HEK293 (cell line): ENCODE results near the gene ABCA3.

Source experiments
- KLF10 ChIP-seq: fragments of 450-650 bp; IDR thresholded peaks from 2 replicates; pipeline ENCODE4 v1.5.1; 2018; ENCODE audit warnings: missing biosample characterization, mild to moderate bottlenecking, missing genetic modification characterization
- RBAK ChIP-seq: fragments of 450-650 bp; formaldehyde crosslinking; IDR thresholded peaks from 2 replicates; pipeline ENCODE4 v1.5.1; 2016; ENCODE audit warnings: missing biosample characterization, missing genetic modification characterization
- YY1 ChIP-seq: fragments of 450-650 bp; formaldehyde crosslinking; IDR thresholded peaks from 2 replicates; pipeline ENCODE4 v1.5.1; 2018; ENCODE audit warnings: missing biosample characterization, missing genetic modification characterization
- ZFP3 ChIP-seq: fragments of 450-650 bp; formaldehyde crosslinking; IDR thresholded peaks from 2 replicates; pipeline ENCODE4 v1.5.1; 2016; ENCODE audit warnings: low read depth, missing biosample characterization, missing genetic modification characterization
- ZNF121 ChIP-seq: fragments of 450-650 bp; formaldehyde crosslinking; IDR thresholded peaks from 2 replicates; pipeline ENCODE4 v1.5.1; 2016; ENCODE audit warnings: missing biosample characterization, missing genetic modification characterization
- ZNF350 ChIP-seq: fragments of 450-650 bp; formaldehyde crosslinking; IDR thresholded peaks from 2 replicates; pipeline ENCODE4 v1.5.0; 2017; ENCODE audit warnings: missing biosample characterization, mild to moderate bottlenecking, missing genetic modification characterization
- ZNF521 ChIP-seq: fragments of 450-650 bp; formaldehyde crosslinking; IDR thresholded peaks from 2 replicates; pipeline ENCODE4 v1.5.1; 2017; ENCODE audit warnings: missing biosample characterization, mild to moderate bottlenecking, missing genetic modification characterization
- ZNF747 ChIP-seq: fragments of 450-650 bp; formaldehyde crosslinking; IDR thresholded peaks from 2 replicates; pipeline ENCODE4 v1.5.1; 2016; ENCODE audit warnings: missing biosample characterization, missing genetic modification characterization
- TF ChIP-seq, protein P1 (sequence below): fragments of 450-650 bp; formaldehyde crosslinking; IDR thresholded peaks from 2 replicates; pipeline ENCODE4 v1.5.1; 2016; ENCODE audit warnings: missing biosample characterization, missing genetic modification characterization

DNA sequence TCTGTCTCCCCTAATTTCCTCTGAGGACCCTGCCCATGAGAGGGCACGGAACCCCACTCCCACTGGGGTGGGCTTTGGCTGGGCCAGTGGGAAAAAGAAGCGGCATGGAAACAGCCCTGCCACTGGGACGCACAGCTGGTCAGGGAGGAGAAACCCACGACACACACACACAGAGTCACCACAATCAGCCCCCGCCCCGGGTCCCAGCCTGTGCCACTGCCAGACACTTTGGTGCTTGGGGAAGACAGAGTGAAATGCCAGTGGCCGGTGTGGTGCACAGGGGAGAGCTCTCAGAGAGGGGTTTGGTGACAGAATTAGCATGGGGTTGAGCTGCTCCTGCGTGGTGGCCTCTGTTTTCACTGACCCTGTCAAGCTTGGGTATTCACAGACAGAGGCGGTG is 41.9 kb downstream of the ABCA3 start:
- TF ChIP-seq ZNF747 (tag by site-specific recombination) (no peak), ZNF121 (no peak), ZNF521 (tag by site-specific recombination) (no peak), RBAK (tag by site-specific recombination) (no peak), YY1 (no peak), KLF10 (no peak), ZFP3 (no peak), ZNF350 (tag by site-specific recombination) (no peak)
- TF ChIP-seq, protein P1, sequence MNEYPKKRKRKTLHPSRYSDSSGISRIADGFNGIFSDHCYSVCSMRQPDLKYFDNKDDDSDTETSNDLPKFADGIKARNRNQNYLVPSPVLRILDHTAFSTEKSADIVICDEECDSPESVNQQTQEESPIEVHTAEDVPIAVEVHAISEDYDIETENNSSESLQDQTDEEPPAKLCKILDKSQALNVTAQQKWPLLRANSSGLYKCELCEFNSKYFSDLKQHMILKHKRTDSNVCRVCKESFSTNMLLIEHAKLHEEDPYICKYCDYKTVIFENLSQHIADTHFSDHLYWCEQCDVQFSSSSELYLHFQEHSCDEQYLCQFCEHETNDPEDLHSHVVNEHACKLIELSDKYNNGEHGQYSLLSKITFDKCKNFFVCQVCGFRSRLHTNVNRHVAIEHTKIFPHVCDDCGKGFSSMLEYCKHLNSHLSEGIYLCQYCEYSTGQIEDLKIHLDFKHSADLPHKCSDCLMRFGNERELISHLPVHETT (tag by site-specific recombination), result no peak
